OCI-LY7 (cell line): ENCODE data around the gene FGGY.

Source experiments
- EZH2phosphoT487 ChIP-seq: fragments of 200-600 bp; sonication (generic); IDR thresholded peaks from 2 replicates; pipeline ENCODE4 v1.6.1; 2018; ENCODE audit warnings: low read depth, borderline replicate concordance, mild to moderate bottlenecking, mixed run types, antibody characterized with exemption, low read length, moderate library complexity, mixed read lengths
- TF ChIP-seq, protein P1 (sequence below): fragments of 200-600 bp; sonication (generic); conservative IDR thresholded peaks from 2 replicates; pipeline ENCODE4 v1.5.1; 2014; ENCODE audit warnings: mild to moderate bottlenecking, antibody characterized with exemption, low read length, moderate library complexity, mixed read lengths

DNA sequence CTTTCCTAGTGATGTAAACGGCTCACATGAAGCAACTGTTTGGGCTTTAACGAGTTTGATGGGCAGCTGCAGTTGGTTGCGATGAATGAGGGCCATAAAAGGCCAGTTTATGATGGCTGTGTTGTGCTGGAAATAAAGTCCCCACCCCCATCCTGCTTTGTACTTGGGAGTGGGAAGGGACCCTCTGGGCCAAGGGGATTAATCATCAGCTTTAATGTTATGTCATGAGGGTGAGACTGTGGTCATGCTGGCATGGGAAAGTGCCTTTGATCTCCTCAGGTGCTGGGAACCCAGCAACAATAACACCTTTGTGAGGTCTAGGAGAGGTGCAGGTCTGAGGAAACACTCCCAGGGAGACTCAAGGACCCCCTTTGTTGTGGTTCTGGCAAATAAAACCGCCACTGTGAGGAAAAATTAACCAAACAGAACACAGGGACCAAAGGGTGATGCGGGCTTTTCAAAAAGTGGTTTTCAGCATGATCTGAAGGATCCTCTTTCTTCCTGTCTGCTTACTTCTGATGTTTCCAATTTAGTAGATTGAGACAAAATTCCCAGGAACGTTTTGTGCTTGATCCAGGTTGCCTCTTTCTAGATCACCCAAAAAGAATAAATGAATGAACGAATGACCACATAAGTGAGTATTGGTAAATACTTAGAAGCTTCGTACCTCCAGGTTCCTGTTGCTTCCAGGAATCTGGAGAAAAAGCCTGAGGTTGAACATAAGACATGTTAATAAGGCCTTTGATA lies 260.1 kb downstream of the FGGY start:
- TF ChIP-seq, protein P1, sequence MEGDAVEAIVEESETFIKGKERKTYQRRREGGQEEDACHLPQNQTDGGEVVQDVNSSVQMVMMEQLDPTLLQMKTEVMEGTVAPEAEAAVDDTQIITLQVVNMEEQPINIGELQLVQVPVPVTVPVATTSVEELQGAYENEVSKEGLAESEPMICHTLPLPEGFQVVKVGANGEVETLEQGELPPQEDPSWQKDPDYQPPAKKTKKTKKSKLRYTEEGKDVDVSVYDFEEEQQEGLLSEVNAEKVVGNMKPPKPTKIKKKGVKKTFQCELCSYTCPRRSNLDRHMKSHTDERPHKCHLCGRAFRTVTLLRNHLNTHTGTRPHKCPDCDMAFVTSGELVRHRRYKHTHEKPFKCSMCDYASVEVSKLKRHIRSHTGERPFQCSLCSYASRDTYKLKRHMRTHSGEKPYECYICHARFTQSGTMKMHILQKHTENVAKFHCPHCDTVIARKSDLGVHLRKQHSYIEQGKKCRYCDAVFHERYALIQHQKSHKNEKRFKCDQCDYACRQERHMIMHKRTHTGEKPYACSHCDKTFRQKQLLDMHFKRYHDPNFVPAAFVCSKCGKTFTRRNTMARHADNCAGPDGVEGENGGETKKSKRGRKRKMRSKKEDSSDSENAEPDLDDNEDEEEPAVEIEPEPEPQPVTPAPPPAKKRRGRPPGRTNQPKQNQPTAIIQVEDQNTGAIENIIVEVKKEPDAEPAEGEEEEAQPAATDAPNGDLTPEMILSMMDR, result no peak
- TF ChIP-seq EZH2phosphoT487, result no peak
